ENCODE results near the gene SAMD10.
"Not testable (repeated sequence)": the region's sequence is repeated elsewhere in the genome, so short reads cannot be mapped to it uniquely, and the experiment has no call there.

SAMD10 gene

GRCh38 chr20:63968136-63968927, 11.1 kb downstream of the SAMD10 start:
- DNase-seq: no peak

GRCh38 chr20:63967330-63968135, 11.9 kb downstream of the SAMD10 start:
- DNase-seq: no peak

- no peak for DNase-seq
These were observed 12.5 kb downstream of the SAMD10 start for GRCh38 chr20:63966944-63967322.

- no peak for DNase-seq
These were observed 13.1 kb downstream of the SAMD10 start for GRCh38 chr20:63966172-63966943.

- DNase-seq: no peak
These were observed 15.0 kb downstream of the SAMD10 start for GRCh38 chr20:63964412-63964811.

GRCh38 chr20:63963784-63964301, 15.6 kb downstream of the SAMD10 start:
- DNase-seq: no peak

GRCh38 chr20:63963348-63963741, 16.1 kb downstream of the SAMD10 start:
- DNase-seq: no peak

- no peak for DNase-seq
These were observed 16.8 kb downstream of the SAMD10 start for GRCh38 chr20:63962426-63963347.

GRCh38 chr20:63961664-63962425, 17.6 kb downstream of the SAMD10 start:
- DNase-seq: no peak

GRCh38 chr20:63960654-63961621, 18.5 kb downstream of the SAMD10 start:
- DNase-seq: not testable (repeated sequence)

GRCh38 chr20:63959699-63960075, 19.8 kb downstream of the SAMD10 start:
- no peak for DNase-seq

- no peak for DNase-seq
These were observed 20.3 kb downstream of the SAMD10 start for GRCh38 chr20:63958964-63959698.

- no peak for DNase-seq
These were observed 21.0 kb downstream of the SAMD10 start for GRCh38 chr20:63958471-63958870.

- peak; percentile 83 for DNase-seq
These were observed 21.6 kb downstream of the SAMD10 start for GRCh38 chr20:63957690-63958441.

- DNase-seq: no peak
These were observed 22.3 kb downstream of the SAMD10 start for GRCh38 chr20:63957004-63957689.

- peak; percentile 32 for DNase-seq
These were observed 22.8 kb downstream of the SAMD10 start for GRCh38 chr20:63956664-63957003.

GRCh38 chr20:63955827-63956663, 23.4 kb downstream of the SAMD10 start, which contains the start of gene UCKL1:
TSS of gene UCKL1 (minus strand) at chr20:63956416. CDS start at chr20:63956372, 44 bp downstream.
- no peak for DNase-seq
